Measurements from ENCODE around the gene KSR2. TPM values are rescaled to one million over a fixed set of nuclear protein-coding genes. Genes with fewer than 3 reads are reported as not detected.

Gene KSR2
- total and polyA plus RNA-seq, 2 donors from 2014 or later = 0.34 to 2.9 TPM

GRCh38 chr12:117506333-117506732 lies 462.5 kb downstream of the KSR2 start:
- Histone ChIP-seq H3K36me3 (ENCODE audit: control insufficient read depth in 2 of 3, insufficient read depth in 3 of 3, low read length in 3 of 3) (no peaks in the 10 kb centered on the region), H3K9me3 (ENCODE audit: control insufficient read depth in 2 of 3, insufficient read depth in 1 of 3, low read length in 3 of 3) (no peaks in the 10 kb centered on the region), H3K27ac (ENCODE audit: low read depth in 2 of 2, low read length in 2 of 2) (no peak overlapping the region), H3K27me3 (ENCODE audit: control insufficient read depth, insufficient read depth, low read length) (no peaks in the 10 kb centered on the region), H3K4me3 (ENCODE audit: low read length in 3 of 3) (no peak overlapping the region), H3K9ac (ENCODE audit: low read length in 3 of 3) (no peak overlapping the region), H3K4me1 (ENCODE audit: control insufficient read depth in 2 of 3, insufficient read depth in 2 of 3, low read depth in 1 of 3, low read length in 3 of 3) (peaks cover 0 to 2% (median 0%) of the 10 kb centered on the region in 3 donors)
- DNase-seq = no peak
- intact Hi-C loops (cut with DNase I) = no loop called here
- no peak for FAIRE-seq
- TF ChIP-seq, protein P1, sequence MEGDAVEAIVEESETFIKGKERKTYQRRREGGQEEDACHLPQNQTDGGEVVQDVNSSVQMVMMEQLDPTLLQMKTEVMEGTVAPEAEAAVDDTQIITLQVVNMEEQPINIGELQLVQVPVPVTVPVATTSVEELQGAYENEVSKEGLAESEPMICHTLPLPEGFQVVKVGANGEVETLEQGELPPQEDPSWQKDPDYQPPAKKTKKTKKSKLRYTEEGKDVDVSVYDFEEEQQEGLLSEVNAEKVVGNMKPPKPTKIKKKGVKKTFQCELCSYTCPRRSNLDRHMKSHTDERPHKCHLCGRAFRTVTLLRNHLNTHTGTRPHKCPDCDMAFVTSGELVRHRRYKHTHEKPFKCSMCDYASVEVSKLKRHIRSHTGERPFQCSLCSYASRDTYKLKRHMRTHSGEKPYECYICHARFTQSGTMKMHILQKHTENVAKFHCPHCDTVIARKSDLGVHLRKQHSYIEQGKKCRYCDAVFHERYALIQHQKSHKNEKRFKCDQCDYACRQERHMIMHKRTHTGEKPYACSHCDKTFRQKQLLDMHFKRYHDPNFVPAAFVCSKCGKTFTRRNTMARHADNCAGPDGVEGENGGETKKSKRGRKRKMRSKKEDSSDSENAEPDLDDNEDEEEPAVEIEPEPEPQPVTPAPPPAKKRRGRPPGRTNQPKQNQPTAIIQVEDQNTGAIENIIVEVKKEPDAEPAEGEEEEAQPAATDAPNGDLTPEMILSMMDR (IDR thresholded peaks at IDR 0.05; ENCODE audit: borderline replicate concordance, extremely low read depth, insufficient read depth) = no peak

DNA sequence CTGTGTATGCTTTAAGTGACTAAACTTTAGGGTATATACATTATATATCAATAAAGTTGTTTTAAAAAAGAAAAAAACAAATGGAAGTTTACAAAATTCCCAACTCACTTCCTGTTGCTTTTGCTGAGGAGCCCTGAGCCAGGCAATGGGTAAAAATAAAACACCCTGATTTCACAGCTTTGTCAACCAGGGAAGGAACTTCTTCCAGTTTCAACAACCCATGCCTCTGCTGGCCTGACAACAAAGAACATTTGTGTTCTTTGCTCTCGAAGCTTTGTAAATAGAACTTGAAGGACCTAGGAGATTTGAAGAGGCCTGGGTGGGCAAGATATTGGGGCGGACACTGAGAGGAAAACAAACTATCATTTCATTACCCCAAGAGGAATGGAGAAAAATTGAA lies 466.2 kb downstream of the KSR2 start:
- H3K27ac ChIP-seq (ENCODE audit: low read depth in 2 of 2, low read length in 2 of 2) = no peak overlapping the region
- no peak for DNase-seq
- no peak for FAIRE-seq
- H3K9ac ChIP-seq (ENCODE audit: low read length in 3 of 3) = no peak overlapping the region
- intact Hi-C loops (cut with DNase I) = no loop called here
- H3K4me3 ChIP-seq (ENCODE audit: low read length in 3 of 3) = no peak overlapping the region
- H3K9me3 ChIP-seq (ENCODE audit: control insufficient read depth in 2 of 3, insufficient read depth in 1 of 3, low read length in 3 of 3) = no peaks in the 10 kb centered on the region
- no peaks in the 10 kb centered on the region for H3K4me1 ChIP-seq (ENCODE audit: control insufficient read depth in 2 of 3, insufficient read depth in 2 of 3, low read depth in 1 of 3, low read length in 3 of 3)
- no peaks in the 10 kb centered on the region for H3K36me3 ChIP-seq (ENCODE audit: control insufficient read depth in 2 of 3, insufficient read depth in 3 of 3, low read length in 3 of 3)
- TF ChIP-seq, protein P1 (IDR thresholded peaks at IDR 0.05; ENCODE audit: borderline replicate concordance, extremely low read depth, insufficient read depth) = no peak
- H3K27me3 ChIP-seq (ENCODE audit: control insufficient read depth, insufficient read depth, low read length) = no peaks in the 10 kb centered on the region

DNA sequence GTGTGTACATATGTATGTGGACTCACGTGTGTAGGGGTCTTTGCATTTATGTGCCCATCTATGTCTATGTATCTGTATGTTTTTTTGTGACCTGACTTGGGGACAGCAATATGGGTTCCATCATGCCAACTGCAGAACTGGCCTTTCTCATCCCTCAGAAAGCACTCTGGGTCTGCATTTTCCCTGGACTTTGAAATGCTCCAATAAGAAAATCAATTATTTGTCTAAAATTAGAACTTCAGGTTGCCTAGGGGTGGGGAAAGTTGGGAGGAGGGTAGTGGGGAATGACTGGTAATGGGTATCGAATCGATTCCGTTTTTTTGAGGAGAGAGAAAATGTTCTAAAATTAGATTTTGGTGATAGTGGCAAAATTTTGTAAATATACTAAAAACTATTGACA lies 466.6 kb downstream of the KSR2 start:
- intact Hi-C loops (cut with DNase I) = no loop called here
- Histone ChIP-seq H3K9ac (ENCODE audit: low read length in 3 of 3) (no peak overlapping the region), H3K4me1 (ENCODE audit: control insufficient read depth in 2 of 3, insufficient read depth in 2 of 3, low read depth in 1 of 3, low read length in 3 of 3) (no peaks in the 10 kb centered on the region), H3K36me3 (ENCODE audit: control insufficient read depth in 2 of 3, insufficient read depth in 3 of 3, low read length in 3 of 3) (no peaks in the 10 kb centered on the region), H3K4me3 (ENCODE audit: low read length in 3 of 3) (no peak overlapping the region), H3K27me3 (ENCODE audit: control insufficient read depth, insufficient read depth, low read length) (no peaks in the 10 kb centered on the region), H3K9me3 (ENCODE audit: control insufficient read depth in 2 of 3, insufficient read depth in 1 of 3, low read length in 3 of 3) (no peaks in the 10 kb centered on the region), H3K27ac (ENCODE audit: low read depth in 2 of 2, low read length in 2 of 2) (no peak overlapping the region)
- TF ChIP-seq, protein P1 (IDR thresholded peaks at IDR 0.05; ENCODE audit: borderline replicate concordance, extremely low read depth, insufficient read depth) = no peak
- DNase-seq (no peak), FAIRE-seq (no peak)
